Ishikawa (cell line): ENCODE measurements around the gene FCHO1.

ENCODE experiments used
- CEBPB ChIP-seq: IDR thresholded peaks from 2 replicates; pipeline ENCODE4 v1.6.1; 2012
- CREB1 ChIP-seq: IDR thresholded peaks from 2 replicates; pipeline ENCODE4 v1.6.1; 2012; ENCODE audit warnings: low read depth
- EGR1 ChIP-seq: IDR thresholded peaks from 2 replicates; pipeline ENCODE4 v1.6.1; 2012
- EP300 ChIP-seq: IDR thresholded peaks from 2 replicates; pipeline ENCODE4 v1.6.1; 2012; ENCODE audit warnings: borderline replicate concordance
- FOXM1 ChIP-seq: IDR thresholded peaks from 2 replicates; pipeline ENCODE4 v1.6.1; 2012; ENCODE audit warnings: low read depth, borderline replicate concordance
- NFIC ChIP-seq: IDR thresholded peaks from 2 replicates; pipeline ENCODE4 v1.6.1; 2012
- RAD21 ChIP-seq: IDR thresholded peaks from 2 replicates; pipeline ENCODE4 v1.6.1; 2012; ENCODE audit warnings: low read depth
- TAF1 ChIP-seq: IDR thresholded peaks from 2 replicates; pipeline ENCODE4 v1.6.1; 2012; ENCODE audit warnings: low read depth, mild to moderate bottlenecking
- TCF12 ChIP-seq: IDR thresholded peaks from 2 replicates; pipeline ENCODE4 v1.6.1; 2012; ENCODE audit warnings: low read depth
- TEAD4 ChIP-seq: IDR thresholded peaks from 2 replicates; pipeline ENCODE4 v1.6.1; 2012
- YY1 ChIP-seq: IDR thresholded peaks from 2 replicates; pipeline ENCODE4 v1.6.1; 2012; ENCODE audit warnings: low read depth
- ZBTB7A ChIP-seq: IDR thresholded peaks from 2 replicates; pipeline ENCODE4 v1.6.1; 2012; ENCODE audit warnings: low read depth
- TF ChIP-seq, protein P1 (sequence below): IDR thresholded peaks from 2 replicates; pipeline ENCODE4 v1.6.1; 2012
- TF ChIP-seq, protein P2 (sequence below): IDR thresholded peaks from 2 replicates; pipeline ENCODE4 v1.6.1; 2012
- TF ChIP-seq, protein P3 (sequence below): IDR thresholded peaks from 2 replicates; pipeline ENCODE4 v1.6.1; 2012; ENCODE audit warnings: low read depth, mild to moderate bottlenecking

The FCHO1 gene

DNA sequence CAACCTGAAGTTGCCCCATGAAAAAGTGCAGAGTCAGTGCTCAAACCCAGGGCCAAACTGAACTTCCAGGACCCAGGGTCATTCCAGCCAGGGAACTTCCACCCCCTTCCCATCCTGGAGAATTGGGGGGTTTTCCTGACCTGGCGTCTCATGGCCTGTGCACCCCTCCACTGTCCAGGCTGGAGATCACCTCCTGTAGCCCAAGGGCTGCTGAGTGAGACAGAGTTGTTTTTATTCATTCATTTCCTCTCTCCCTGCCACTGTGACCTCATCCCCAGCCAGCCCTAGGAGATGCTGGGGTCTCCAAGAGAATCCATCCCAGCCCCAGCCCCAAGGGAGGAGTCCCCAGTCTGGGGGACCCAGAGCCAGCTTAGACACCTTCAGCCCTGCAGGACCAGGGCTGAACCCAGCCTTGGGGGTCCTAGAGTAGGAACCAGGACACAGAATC is 4.2 kb downstream of the FCHO1 start:
- TF ChIP-seq CEBPB, result no peak
- TF ChIP-seq, protein P1, sequence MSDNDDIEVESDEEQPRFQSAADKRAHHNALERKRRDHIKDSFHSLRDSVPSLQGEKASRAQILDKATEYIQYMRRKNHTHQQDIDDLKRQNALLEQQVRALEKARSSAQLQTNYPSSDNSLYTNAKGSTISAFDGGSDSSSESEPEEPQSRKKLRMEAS, result no peak
- no peak for TF ChIP-seq YY1
- TF ChIP-seq, protein P2, sequence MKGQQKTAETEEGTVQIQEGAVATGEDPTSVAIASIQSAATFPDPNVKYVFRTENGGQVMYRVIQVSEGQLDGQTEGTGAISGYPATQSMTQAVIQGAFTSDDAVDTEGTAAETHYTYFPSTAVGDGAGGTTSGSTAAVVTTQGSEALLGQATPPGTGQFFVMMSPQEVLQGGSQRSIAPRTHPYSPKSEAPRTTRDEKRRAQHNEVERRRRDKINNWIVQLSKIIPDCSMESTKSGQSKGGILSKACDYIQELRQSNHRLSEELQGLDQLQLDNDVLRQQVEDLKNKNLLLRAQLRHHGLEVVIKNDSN, result no peak
- TF ChIP-seq RAD21, result no peak
- no peak for TF ChIP-seq TAF1

DNA sequence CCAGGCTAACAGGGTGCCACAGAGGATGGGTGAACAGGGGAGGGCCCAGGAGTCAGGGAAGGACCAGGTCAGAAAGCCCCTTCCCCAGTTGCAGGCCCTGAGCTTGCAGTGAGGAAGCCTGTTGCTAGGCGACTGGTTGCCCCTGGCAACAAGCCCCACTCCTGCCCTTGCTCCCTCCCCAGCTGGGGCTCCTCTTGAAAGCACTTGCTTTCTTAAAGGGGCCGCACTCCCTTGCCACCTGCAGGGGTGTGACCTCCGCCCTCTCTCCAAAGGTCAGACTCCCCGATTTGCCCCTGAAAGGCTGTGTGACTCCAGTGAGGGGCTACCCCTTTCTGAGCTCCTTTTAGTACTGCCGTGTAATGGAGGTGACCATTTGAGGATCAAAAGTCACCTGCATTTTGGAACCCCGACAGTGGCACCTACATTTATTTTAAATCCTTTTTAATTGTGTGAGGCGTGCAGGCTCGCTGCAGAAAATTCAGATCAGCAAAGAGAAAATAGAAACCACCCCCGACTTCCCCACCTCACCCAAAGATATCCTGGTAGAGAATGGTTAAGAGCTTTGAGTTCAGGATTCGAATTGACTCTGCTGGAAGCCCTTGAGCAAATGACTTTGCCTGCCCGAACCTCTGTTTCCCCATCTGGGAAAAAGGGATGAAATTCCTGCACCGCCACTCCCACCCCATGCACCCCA is 4.8 kb downstream of the FCHO1 start:
- TF ChIP-seq FOXM1, result peak; percentile 58; the same call in 1 of the 2 replicates
- TF ChIP-seq TAF1, result no peak
- TF ChIP-seq CREB1, result no peak
- TF ChIP-seq, protein P3, sequence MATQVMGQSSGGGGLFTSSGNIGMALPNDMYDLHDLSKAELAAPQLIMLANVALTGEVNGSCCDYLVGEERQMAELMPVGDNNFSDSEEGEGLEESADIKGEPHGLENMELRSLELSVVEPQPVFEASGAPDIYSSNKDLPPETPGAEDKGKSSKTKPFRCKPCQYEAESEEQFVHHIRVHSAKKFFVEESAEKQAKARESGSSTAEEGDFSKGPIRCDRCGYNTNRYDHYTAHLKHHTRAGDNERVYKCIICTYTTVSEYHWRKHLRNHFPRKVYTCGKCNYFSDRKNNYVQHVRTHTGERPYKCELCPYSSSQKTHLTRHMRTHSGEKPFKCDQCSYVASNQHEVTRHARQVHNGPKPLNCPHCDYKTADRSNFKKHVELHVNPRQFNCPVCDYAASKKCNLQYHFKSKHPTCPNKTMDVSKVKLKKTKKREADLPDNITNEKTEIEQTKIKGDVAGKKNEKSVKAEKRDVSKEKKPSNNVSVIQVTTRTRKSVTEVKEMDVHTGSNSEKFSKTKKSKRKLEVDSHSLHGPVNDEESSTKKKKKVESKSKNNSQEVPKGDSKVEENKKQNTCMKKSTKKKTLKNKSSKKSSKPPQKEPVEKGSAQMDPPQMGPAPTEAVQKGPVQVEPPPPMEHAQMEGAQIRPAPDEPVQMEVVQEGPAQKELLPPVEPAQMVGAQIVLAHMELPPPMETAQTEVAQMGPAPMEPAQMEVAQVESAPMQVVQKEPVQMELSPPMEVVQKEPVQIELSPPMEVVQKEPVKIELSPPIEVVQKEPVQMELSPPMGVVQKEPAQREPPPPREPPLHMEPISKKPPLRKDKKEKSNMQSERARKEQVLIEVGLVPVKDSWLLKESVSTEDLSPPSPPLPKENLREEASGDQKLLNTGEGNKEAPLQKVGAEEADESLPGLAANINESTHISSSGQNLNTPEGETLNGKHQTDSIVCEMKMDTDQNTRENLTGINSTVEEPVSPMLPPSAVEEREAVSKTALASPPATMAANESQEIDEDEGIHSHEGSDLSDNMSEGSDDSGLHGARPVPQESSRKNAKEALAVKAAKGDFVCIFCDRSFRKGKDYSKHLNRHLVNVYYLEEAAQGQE, result no peak
- no peak for TF ChIP-seq EGR1
- TF ChIP-seq ZBTB7A, result no peak
- TF ChIP-seq NFIC, result no peak
- TF ChIP-seq, protein P1, result peak; percentile 53; the same call in 1 of the 2 replicates
- no peak for TF ChIP-seq TCF12
- TF ChIP-seq TEAD4, result no peak
- TF ChIP-seq, protein P2, result no peak
- no peak for TF ChIP-seq EP300
- TF ChIP-seq YY1, result no peak
- no peak for TF ChIP-seq RAD21
- no peak for TF ChIP-seq CEBPB

DNA sequence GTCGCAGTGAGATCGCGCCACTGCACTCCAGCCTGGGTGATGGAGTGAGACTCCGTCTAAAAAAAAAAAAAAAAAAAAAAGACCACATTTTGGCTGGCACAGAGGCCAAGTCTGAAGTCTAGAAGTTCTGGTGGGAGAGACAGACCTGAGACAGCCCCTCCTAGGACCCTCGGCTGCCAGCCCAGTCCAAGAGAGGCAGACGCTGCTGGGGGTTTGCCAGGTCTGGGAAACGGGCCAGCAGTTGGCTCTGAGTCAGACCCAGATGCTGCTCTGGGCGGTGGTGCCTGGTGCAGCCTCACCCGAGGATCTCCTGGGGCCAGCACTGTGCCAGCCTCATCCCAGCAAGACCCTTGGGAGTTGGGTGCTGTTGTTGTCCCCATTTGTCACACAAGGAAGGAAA is 5.8 kb downstream of the FCHO1 start:
- TF ChIP-seq CREB1, result no peak
- TF ChIP-seq ZBTB7A, result peak; percentile 86
- TF ChIP-seq CEBPB, result no peak
- TF ChIP-seq NFIC, result peak; percentile 68

DNA sequence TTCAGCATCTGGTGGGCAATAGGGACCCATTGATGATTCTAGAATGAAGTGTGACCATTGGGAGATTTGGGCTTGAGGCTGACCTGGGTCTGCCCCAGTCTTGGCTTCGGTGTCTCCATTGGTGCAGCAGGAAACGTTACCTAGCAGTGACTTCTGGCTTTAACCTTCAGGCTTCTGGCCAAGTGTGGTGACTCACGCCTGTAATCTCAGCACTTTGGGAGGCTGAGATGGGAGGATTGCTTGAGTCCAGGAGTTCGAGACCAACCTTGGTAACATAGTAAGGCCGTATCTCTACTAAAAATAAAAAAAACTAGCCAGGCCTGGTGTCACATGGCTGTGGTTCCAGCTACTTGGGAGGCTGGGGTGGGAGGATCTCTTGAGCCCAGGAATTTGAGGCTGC is 7.2 kb downstream of the FCHO1 start:
- TF ChIP-seq NFIC (no peak), FOXM1 (no peak), ZBTB7A (no peak), EP300 (no peak), EGR1 (no peak), TAF1 (no peak), RAD21 (no peak), TCF12 (no peak), TEAD4 (no peak), YY1 (no peak), CEBPB (no peak), CREB1 (no peak)
- TF ChIP-seq, protein P1, result no peak
- TF ChIP-seq, protein P3, result no peak
- TF ChIP-seq, protein P2, result no peak

DNA sequence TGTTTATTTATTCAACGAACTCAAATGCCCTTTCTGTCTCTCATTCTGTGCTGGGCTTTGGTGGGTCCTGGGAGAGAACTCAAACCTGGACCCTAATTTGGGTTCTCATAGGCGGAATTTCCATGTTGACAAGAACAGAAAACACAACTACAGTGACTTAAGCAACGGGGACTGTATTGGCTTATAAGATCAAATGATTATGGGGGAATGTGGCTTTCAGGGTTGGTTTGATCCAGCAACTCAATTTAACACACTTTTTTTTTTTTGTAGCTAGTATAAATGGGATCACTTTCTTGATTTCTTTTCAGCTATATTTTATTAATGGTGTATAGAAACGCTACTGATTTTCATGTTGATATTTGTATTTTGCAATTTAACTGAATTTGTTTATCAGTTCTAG is 9.9 kb downstream of the FCHO1 start:
- TF ChIP-seq YY1 (no peak), FOXM1 (no peak), ZBTB7A (no peak), CEBPB (no peak), TEAD4 (no peak), CREB1 (no peak), NFIC (no peak), EGR1 (no peak)
- TF ChIP-seq, protein P3, result no peak
- TF ChIP-seq, protein P1, result no peak
